ENCODE results near the gene LILRA6.
"Not testable (repeated sequence)": the region's sequence is repeated elsewhere in the genome, so short reads cannot be mapped to it uniquely, and the experiment has no call there.

Gene LILRA6

DNA sequence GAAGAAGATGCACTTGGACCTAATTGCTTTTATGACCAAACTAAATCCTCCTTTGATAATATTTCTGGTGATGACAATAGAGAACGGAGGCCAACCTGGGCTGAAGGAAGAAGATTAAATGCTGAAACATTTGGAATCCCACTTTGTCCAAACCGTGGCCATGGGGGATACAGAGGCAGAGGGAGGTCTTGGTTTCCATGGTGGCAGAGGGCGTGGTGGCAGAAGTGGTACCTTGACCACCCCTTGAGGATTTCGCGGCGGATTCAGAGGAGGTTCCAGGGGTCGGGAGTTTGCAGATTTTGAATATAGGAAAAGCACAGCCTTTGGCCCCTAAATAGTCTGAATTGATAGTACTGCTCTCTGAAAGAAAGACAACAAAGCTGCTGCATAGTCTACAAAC, 12.6 kb downstream of the LILRA6 start:
- no peak for DNase-seq

DNA sequence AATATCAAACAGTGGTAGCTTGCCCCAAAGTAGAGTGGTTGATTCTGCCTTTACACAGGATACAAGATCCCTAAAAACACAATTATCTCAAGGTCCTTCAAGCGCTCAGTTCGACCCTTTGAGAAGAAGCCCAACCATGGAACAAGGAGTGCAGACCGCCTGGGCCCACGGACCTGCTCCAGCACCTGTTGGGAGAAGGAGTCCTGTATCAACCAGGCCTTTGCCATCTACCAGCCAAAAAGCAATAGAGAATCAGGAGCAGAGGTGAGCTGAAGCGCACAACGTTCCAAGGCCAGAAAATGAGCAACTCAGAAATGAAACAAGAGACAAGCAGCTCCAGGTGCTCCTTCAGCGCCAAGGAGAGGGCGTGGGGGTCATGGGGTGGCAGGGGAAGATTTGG, 13.4 kb downstream of the LILRA6 start:
- no peak for DNase-seq

DNA sequence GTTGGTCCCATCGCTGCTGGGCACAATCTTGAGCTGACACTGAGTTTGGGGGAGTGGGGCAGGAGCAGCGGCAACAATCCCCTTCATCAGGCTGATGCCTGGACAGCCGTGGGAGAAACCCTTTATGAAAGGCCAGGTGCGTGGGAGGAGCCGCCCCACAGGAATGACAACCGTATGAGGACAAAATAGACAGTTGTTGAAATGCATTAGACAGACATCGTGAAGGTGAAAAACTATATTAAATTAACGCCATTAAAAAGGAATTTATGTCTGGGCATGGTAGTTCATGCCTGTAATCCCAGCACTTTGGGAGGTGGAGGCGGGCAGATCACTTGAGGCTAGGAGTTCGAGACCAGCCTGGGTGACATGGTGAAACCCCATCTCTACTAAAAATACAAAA, 18.0 kb downstream of the LILRA6 start:
- not testable (repeated sequence) for DNase-seq

DNA sequence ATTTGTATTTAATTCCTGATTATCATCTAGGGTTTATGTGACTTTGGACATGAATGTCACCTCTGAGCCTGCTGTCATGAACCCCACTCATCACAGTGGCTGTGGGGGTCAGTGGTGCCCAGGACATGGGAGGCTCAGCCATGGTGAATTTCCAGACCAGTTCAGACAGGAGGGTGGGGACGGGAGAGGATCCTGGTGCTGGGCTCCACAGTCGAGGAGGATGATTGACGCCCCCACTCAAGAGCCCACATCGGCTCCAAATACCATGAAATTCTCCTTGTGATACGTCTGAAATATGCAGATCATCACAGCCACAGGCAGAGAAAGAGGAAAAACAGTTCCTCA, 18.7 kb downstream of the LILRA6 start:
- not testable (repeated sequence) for DNase-seq

DNA sequence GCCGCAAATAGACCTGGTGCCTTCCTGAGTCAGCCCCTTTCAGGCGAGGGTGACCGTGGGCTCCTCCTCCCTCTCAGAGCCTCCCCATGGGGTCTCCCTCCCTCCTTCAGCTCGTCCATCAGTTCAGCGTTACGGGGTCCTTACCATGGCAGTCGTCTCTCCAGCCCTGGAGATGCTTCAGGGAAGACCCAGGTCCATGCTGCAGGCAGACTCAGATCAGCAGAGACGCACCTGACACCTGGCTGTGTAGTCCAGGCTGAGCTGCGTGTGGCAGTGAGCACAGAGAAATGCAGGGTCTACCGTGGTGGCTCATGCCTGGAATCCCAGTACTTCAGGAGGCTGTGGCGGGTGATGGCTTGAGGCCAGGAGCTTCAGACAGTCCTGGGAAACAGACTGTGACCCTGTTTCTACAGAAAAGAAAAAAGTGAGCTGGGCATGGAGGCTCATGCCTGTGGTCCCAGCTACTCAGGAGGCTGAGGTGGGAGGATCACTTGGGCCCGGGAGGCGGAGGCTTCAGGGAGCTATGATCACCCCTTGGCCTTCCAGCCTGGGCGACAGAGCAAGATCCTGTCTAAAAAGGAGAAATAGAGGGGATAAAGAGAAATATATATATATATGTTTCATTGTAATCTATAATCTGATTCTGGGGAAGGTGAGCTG, 19.2 kb downstream of the LILRA6 start:
- DNase-seq: not testable (repeated sequence)

DNA sequence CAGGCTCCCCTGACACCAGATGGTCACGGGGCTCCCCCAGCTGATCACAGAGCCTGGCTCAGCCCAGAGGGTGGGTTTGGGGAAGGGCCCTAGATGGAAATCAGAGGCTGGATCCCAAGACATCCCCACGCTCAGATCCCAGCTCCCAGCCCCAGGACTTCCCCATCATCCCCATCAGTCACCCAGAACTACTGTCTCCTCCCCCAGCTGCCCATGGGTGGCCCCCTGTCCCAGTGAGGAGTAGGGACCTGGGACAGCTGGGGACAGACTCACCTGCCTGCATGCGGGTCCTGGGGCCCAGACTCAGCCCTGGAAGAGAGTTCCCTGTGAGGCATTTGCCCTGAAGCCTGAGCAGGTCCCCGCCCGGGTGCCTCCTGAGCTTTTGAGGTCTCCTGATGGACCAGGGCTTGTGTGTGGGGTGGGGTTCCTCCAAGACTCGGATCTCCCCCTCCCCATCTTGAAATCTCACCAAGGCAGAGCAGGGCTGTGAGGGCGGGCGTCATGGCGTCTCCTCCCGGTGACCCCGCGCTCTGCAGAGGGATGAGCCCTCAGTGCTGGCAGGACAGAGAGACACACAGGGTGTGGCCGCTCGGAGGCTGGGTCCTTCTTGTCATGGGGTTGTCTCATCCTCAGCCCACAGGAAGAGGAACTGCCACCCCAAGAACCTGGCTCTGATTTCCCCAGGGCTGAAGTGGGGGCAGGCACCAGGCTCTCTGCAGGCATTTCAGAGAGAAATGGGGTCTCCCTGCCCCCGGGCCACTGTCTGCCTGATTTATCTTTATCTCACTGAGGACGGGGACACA, 19.9 kb downstream of the LILRA6 start, which contains the start of gene LILRB3:
Gene LILRB3 (minus strand): TSS at position 534 of the 803 bp plus-strand sequence. CDS start 31 bp downstream, at position 503.
- not testable (repeated sequence) for DNase-seq

DNA sequence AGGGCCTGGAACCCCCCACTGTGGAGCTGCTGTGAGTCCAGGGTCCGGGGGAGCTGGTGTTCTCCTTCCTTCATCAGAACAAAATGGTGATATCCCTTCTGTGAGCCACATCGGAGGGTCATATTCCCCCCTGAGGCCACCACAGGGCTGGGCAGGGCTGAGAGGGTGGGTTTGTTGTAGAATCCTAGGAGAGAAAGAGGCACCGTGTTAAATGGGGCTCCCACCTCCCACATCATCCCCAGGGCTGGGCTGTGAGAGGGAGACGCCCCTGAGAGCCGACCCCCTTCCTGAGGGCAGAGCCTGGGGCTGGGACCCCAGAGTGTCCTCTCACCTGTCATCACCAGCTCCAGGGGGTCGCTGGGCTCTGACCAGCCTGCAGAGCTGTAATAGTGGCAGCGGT, 20.6 kb downstream of the LILRA6 start:
- DNase-seq: not testable (repeated sequence)

DNA sequence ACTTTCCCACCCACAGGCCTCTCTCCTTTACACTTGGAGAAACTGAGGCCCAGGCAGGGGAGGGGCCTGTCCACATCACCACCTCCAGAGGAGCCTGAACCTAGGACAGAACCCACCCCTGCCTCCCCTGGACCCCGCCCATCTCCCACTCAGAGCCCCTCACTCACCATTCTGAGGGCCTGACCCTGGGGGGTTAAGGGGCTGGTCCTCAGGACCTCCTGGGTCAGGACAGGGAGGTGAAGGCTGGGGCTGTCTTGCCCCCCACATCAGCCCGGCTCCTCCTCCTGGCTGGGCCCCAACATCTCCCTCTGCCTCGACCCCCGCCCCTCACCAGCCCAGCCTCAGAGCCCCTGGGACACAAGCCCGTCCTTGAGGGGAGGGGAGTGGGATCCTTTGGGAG, 22.9 kb downstream of the LILRA6 start:
- not testable (repeated sequence) for DNase-seq

DNA sequence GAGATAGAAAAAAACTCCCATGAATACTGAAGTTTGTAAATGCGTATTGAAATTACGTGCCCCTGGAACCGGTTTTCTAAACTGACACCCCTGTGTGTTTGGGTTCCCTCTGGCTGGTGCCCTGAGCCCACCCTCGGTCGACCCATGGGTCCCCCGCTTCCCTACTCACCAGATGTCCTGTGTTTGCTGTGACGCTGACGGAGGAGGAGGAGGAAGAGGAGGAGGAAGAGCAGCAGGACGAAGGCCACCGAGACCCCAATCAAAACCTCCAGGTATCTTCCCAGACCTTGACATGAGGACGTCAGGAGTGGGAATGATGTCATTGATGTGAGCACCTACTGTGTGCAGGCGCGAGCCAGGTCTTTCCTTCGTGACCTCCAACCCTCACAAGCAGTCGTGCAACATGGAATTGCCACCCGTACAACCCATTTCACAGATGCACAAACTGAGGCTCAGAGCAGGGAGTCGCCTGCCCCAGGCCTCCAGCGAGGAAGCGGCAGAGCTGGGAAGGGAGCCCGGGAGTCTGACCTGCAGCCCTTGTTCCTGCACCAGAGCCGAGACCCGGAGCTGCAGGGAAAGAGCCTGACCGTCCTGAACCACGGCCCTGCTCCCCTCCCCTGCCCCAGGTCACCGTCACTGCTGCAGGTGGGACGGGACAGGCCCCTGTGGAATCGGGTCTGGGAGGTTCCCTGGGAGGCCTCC, 23.5 kb downstream of the LILRA6 start:
- DNase-seq: no peak

DNA sequence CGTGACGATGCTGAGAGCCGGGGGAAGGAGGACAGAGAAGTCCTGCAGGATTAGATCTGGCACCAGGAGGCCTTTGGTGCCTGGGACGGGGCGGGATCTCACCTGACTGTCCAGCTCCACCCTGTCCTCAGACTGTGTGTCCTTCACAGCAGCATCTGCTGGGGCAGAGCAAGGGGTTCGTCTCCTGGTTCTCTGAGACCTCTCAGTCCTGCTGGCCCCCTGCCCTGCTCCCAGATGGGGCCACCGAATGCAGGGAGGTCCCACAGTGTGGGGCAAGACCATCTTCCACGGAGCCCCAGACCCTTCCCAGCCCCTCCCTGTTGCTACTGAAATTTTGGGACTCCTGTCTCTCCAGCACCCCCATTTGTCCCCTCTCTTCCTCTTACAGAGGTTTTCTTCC, 24.3 kb downstream of the LILRA6 start:
- DNase-seq: no peak

DNA sequence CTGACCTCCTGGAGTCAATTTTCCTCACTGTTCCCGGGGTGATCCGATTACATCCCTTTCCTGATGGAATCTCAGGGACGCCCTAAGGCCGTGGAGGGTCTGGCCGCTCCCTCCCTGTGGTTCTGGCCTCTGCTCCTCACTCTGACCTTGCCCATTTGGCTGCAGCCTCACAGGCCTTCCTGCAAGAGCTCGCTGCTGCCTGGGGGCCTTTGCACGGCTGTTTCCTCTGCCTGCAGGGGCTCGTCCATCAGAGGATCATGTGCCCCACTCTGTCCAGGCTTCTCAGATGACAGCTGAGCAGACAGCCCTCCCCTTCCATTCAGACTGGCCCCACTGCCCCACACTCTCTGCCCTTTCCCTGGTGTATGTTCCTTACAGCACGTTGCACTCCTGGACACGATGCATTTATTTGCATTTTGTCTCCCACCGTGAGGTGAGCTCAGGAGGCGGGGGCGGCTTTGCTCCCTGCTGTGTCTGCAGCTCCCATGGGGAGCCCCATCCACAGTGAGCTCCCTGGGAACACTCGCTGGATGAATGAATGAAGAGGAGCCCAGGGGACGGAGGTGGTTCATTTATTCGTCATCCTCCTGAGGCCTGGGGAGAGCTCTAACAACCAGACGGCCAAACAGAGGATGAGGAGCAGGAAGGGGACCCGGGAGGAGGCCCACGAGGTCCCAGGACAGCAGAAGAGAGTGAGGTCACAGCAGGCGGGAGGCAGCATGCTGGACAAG, 24.9 kb downstream of the LILRA6 start:
- not testable (repeated sequence) for DNase-seq

DNA sequence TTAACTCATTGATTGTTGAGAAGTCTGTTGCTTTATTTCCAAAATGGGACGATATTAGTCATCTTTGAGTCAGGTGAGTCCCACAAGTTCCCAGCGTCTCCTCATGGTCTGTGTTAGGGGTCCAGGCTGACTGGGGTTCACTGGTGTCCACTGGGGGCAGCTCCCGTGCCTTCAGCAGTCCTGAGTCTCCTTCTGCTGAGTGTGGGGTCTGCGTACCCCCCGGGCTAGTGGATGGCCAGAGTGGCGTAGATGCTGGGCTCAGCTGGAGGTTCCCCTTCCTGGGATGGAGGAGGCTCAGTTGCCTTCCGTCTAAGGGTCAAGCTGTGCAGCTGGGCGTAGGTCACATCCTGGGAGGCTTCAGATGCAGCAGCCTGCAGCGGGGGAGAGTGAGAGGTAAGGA, 25.7 kb downstream of the LILRA6 start:
- no peak for DNase-seq

DNA sequence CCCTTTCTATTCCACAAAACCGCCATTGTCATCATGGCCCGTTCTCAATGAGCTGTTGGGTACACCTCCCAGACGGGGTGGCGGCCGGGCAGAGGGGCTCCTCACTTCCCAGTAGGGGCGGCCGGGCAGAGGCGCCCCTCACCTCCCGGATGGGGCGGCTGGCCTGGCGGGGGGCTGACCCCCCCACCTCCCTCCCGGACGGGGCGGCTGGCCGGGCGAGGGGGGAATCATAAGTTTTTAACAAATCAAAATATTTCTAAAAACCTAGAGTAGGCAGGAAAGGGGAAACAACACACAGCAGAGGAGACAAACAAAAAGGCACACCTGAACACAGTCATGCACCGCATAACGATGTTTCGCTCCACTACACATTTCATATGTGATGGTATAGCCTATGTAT, 27.9 kb downstream of the LILRA6 start:
- not testable (repeated sequence) for DNase-seq

DNA sequence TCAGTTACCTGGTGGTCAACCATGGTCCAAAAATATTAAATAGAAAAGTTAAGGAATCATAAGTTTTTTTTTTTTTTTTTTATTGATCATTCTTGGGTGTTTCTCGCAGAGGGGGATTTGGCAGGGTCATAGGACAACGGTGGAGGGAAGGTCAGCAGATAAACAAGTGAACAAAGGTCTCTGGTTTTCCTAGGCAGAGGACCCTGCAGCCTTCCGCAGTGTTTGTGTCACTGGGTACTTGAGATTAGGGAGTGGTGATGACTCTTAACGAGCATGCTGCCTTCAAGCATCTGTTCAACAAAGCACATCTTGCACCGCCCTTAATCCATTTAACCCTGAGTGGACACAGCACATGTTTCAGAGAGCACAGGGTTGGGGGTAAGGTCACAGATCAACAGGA, 28.4 kb downstream of the LILRA6 start:
- not testable (repeated sequence) for DNase-seq

DNA sequence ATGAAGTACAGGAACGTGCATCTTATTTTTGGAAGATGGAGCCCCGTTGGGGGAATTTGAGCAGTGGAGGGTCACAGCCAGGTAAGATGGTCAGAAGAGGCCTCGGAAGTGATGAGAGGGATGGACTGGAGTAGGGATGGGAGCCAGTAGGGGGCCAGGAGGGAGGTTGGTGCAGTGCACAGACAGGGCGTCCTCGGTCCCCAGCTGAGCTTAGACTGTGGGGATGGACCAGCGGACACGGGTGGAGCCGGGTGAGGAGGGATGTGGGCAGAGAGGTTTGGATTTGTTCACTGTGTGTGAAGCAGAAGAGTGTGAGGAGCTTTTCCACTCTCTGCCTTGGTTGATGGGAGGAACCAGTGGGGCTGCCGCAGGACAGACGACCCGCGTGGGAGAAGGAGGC, 31.4 kb downstream of the LILRA6 start:
- no peak for DNase-seq

DNA sequence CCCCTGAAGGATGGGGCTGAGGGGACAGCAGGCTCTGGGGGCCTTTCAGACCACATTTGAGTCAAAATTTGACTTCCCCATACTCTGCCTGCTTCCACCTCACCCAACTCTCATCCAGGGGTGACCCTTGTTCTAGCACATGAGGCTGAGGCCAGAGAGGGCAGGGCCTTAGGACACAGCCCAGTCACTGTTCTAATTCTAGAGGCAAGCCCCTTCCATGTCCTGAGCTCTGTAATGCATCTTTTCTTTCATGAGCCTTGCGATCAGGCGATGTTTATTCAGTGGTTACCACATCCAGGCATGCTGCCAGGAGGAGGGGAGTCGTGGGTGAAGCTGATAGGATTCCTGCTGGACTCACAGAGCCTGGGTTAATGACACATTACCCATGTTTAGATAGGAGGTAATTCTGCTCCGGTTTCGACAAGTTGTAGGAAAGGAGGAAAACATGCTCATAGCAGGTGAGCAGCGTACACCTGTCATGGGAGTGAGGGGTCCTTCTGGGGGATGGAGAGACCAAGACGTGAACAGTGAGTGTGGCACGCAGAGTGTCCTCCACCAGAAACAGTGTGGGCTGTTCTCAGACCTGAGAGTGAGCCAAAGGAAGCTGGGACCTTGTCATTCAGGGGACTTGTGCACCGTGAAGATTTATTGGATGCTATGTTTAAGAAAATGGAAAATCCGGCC, 32.6 kb downstream of the LILRA6 start:
- DNase-seq: no peak

DNA sequence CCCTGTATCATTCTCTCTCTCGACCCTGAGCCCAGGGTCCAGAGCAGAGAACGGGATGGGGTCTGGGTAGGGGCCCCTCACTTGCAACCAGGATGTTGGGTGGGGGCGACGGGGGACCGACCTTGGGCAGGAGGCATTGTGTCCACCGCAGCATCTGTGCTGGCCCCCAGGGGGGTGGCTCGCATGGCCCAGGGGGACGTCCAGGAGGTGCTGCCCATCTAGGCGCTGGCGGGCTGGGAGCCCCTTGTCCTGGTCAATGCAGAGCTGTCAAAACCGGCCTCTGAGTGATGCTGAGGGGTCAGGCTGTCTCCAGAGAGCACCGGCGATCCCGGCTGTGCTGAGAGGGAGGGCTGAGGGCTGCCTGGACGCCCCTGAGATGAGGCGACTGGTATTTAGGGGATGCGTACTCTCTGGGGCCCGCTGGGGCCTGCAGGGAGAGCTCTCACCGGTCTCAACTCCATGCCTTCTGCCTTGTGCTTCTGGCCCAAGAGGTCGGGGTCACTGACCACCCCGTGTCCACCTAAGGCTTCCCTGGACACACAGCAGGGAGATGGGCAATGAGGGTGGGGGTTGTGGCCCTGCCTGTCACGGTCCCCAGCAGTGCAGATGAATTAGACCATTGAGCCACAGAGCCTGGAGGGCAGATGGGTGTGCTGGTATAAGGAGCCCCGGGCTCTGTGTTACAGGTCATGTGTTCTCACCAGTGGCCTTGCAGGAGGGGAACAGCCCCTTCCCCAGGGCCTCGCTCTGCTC, 33.4 kb downstream of the LILRA6 start:
- DNase-seq: no peak

DNA sequence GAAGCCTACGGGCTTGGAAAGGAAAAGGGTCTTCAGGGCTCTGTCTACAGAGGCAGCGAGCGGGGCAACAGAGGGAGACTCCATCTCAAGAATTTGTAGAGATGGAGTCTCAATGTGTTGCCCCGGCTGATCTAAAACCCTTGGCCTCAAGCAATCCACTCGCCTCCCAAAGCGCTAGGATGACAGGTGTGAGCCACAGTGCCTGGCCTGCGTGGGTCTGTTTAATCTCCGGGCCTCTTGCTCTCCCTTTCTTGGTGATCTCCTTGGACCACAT, 33.9 kb downstream of the LILRA6 start:
- DNase-seq: no peak

DNA sequence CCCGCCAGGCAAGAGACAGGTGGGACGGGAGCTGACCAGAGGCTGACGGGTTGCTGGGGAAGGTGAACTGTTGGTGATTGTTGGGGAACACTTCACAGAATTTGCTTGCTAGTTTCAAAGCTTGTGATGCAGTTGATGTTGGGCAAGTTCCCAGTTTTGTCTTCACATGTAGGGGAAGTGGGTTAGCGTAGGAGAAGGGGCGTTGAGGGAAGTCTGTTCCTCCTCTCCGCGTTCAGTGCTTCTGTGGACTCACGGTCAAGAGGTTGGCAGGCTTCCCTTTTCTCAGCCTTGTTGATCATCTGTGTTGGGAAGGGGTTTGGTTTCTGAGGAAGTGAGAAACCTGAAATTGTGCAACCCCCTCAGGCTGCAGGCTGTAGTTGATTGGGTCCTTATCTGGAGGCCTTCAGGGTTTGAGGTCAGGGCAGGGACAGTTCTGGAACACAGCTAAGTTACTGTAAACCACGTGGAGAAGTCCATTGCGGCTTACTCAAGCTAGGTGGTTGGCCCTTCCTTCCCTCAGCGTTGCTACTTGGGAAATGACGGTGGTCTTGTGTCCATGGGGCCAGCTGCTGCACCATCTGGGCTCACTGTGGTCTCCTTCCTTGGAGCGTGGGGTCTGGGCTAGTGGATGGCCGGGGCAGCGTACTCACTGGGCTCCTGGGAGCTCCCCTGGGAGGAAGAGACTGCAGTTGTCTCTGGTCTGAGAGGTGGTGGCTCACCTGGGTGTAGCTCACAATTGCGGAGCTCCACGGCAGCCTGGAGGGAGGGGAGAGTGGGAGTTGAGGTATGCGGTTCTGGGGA, 34.4 kb downstream of the LILRA6 start:
- no peak for DNase-seq

DNA sequence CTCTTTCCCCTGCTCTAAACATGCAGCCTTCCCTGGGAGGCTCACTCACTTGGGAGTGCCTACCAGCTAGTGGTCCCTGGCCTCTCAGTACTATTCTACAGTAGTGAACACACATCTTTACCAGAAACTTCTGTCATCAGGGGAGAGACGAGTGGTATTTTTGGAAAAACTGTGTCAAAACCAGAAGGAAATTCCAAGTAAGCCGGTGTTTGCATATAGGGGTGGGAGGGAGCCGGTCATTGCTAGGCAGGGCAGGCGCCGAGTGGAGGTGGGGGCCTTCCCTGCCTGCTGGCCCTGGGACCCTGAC, 35.0 kb downstream of the LILRA6 start:
- DNase-seq: no peak

DNA sequence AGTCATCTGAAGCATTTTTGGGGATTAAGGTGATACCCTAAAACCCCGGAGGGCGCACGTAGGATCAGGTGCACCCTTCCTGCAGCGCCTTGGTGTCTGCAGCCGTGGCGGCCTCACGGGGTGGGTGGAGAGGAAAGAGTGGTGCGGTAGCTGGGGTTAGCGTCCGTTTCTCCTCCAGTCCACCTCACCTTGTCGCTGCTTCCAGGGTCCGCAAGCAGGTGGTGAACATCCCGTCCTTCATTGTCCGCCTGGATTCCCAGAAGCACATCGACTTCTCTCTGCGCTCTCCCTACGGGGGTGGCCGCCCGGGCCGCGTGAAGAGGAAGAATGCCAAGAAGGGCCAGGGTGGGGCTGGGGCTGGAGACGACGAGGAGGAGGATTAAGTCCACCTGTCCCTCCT, 35.4 kb downstream of the LILRA6 start:
- DNase-seq: not testable (repeated sequence)

Data from effector CD8-positive, alpha-beta T cell (primary cell).